GM06990 (cell line): ENCODE data around the gene APP.

ENCODE experiments used
- DNase-seq: peaks from one replicate; pipeline ENCODE4 v3.0.0-alpha.2; 2011; ENCODE audit not compliant: insufficient read length; ENCODE audit errors: extremely low read depth
- H3K27me3 ChIP-seq: replicated peaks from 2 replicates; pipeline ENCODE4 v1.6.0; 2011; ENCODE audit warnings: low read length; ENCODE audit not compliant: control insufficient read depth, insufficient read depth
- H3K36me3 ChIP-seq: 2 replicates; pipeline ENCODE4 v1.5.1; 2011; ENCODE audit warnings: low read length; ENCODE audit not compliant: control insufficient read depth, insufficient read depth
- H3K4me3 ChIP-seq: replicated peaks from 2 replicates; pipeline ENCODE4 v1.5.1; 2011; ENCODE audit warnings: low read depth, mild to moderate bottlenecking, control low read depth, low read length
- CTCF ChIP-seq: IDR thresholded peaks from 2 replicates; pipeline ENCODE4 v1.5.1; 2011; ENCODE audit warnings: low read length, control low read depth, mild to moderate bottlenecking, inconsistent platforms; ENCODE audit not compliant: insufficient read depth, poor library complexity, severe bottlenecking

Gene APP

DNA sequence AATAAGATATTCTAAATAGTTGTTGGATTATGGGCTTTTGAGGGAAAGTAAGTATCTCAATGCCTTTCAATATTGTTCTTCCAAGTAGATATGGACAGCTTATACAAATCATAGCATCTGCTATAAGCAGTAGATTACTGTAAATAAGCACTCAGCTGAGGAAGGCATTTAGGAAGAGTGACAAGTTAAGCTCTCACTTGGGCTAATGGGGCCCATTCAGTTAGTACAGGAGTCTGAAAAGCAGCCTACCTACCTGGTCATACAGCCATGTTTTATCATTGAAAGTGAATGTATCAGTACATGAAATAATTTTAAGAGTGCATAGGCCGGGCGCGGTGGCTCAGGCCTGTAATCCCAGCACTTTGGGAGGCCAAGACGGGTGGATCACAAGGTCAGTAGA is 73.1 kb downstream of the APP start:
- no peak for DNase-seq
- Histone ChIP-seq H3K27me3 (no peaks in the 10 kb centered on the region), H3K36me3 (no peaks in the 10 kb centered on the region), H3K4me3 (no peak overlapping the region)
- TF ChIP-seq CTCF: no peak

DNA sequence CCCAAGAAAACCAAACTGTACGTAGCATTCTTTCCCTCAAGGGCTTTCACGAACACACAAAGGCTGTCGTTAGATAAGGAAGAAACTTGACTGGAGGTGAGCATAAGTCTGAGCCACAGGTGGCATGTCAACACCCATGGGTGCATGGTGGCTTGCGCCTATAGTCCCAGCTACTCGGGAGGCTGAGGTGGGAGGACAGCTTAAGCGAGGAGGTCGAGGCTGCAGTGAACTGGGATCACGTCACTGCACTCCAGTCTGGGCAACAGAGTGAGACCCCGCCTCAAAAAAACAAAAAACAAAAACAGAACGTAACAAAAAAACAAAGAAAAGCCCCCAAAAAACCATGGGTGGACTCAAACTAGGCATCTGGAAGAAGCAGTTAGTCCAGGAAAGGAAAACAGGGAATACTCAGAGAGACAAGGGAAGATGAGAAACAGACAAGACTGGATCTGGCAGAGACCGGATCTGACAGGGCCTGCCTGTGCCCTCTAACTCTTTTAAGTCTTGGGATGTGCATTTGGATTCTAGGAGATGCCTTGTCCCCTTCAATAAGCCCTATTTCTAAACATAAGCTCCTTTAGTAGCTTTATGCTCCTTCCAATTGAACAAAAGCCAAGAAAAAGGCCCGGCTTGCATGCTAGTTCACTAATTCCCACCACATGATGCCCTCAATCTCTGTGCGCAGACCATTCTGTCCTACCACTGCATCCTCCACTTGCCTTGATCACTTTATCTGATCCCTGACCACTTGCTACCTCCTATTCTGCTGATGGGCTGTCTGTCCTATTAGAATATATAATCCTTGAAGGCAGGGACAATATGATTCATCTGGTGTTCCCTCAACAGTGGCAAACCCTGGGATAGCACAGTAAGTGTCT is 73.8 kb downstream of the APP start:
- Histone ChIP-seq H3K27me3 (no peaks in the 10 kb centered on the region), H3K4me3 (no peak overlapping the region), H3K36me3 (no peaks in the 10 kb centered on the region)
- no peak for TF ChIP-seq CTCF
- no peak for DNase-seq

DNA sequence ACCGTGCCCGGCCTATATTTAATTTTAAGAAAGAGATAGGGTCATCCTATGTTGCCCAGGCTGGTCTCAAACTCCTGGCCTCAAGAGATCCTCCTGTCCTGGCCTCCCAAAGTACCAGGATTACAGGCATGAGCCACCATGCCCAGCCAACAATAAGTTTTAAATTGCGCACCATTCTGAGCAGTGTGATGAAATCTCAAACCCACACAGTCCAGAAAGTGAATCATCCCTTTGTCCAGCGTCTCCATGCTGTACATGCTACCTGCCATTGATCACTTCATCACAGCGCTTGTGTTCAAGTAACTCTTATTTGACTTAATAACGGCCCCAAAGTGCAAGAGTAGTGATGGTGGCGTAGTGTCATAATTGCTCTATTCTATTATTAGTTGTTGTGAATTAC is 75.4 kb downstream of the APP start:
- Histone ChIP-seq H3K36me3 (no peaks in the 10 kb centered on the region), H3K4me3 (no peak overlapping the region), H3K27me3 (no peaks in the 10 kb centered on the region)
- no peak for DNase-seq
- TF ChIP-seq CTCF: no peak

DNA sequence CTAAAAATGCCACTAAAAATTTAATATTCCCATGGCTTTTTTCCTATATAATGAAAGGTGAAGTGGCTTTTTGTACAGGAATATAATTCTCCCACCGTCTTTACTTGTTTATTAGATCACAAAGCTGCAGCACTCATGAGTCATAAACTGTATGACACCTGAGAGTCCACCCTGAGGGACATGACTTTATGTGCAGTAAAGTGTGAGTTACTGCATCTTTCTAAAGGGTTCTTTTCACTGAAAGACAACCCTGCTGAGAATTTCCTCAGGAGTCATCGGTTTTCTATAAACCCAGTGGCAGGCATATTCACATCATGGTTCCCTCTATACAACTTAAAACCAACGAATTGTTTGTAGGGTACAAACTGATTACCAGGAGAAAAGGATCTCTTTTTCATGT is 77.4 kb downstream of the APP start:
- DNase-seq: no peak
- TF ChIP-seq CTCF: no peak
- Histone ChIP-seq H3K27me3 (no peaks in the 10 kb centered on the region), H3K36me3 (no peaks in the 10 kb centered on the region), H3K4me3 (no peak overlapping the region)

DNA sequence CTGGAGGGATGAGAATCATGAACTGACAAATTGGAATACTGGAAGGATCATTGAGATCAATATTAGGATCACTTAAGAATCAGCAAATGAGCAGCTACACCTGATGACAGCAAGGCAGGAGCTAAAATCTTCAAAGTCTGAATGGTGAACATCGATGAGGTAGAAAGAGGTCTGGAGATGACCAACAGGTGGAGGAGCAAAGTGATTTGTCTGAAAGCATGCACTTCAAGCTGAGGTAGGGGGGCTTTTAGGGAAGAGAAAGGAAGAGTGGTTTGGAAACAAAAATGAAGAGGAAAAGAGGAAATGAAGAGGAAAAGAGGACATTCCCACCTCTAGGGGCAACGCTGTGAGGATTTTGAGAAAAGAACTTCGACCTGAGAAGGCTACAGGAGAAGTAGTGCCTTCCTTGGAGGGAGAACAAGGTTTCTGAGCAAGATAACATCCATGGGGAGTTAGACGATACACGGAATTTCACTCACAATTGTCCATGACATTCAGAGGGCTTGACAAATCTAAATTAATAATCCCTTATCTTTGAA is 79.0 kb downstream of the APP start:
- no peaks in the 10 kb centered on the region for H3K27me3 ChIP-seq
- no peak for DNase-seq
- no peaks in the 10 kb centered on the region for H3K36me3 ChIP-seq
- TF ChIP-seq CTCF: no peak
- no peak overlapping the region for H3K4me3 ChIP-seq
